Muscle of leg (tissue), 11 donors: ENCODE measurements around the gene PGS1. TPM values are rescaled to one million over a fixed set of nuclear protein-coding genes. Genes with fewer than 3 reads are reported as not detected.

Experiments
- DNase-seq: peaks from one replicate; pipeline ENCODE4 v3.0.0; 2013
- H3K27ac ChIP-seq: one replicate; pipeline ENCODE4 v1.5.1; 2013; ENCODE audit warnings: mild to moderate bottlenecking, low read length, control low read depth
- H3K27me3 ChIP-seq: one replicate; pipeline ENCODE4 v1.6.1; 2013; ENCODE audit warnings: low read length; ENCODE audit not compliant: control insufficient read depth, insufficient read depth
- H3K36me3 ChIP-seq: one replicate; pipeline ENCODE4 v1.6.1; 2013; ENCODE audit warnings: low read length; ENCODE audit not compliant: control insufficient read depth, insufficient read depth
- H3K4me1 ChIP-seq: one replicate; pipeline ENCODE4 v1.6.1; 2013; ENCODE audit warnings: low read length; ENCODE audit not compliant: control insufficient read depth, insufficient read depth
- H3K4me3 ChIP-seq: one replicate; pipeline ENCODE4 v1.5.1; 2013; ENCODE audit warnings: low read length, control low read depth
- H3K9me3 ChIP-seq: replicated peaks from 2 replicates; pipeline ENCODE4 v1.6.1; 2013; ENCODE audit warnings: low read depth, low read length; ENCODE audit not compliant: control insufficient read depth
- WGBS: methylation state at CpG from one replicate; pipeline ENCODE4 v1.1.5; 2013; ENCODE audit warnings: missing lambda C conversion rate; ENCODE audit not compliant: insufficient coverage; 5-methylcytosine and 5-hydroxymethylcytosine counted together
- polyA plus RNA-seq, 8 donors: library from polyadenylated mRNA; unstranded; fragments of 120-200 nt; gene quantifications; one replicate each; pipeline versions ENCODE4 v1.2.1 to v1.2.3, GENCODE V29; 2013; ENCODE audit warnings: inconsistent platforms in 1 of 8, low replicate concordance in 1 of 8; ENCODE audit not compliant: insufficient read length in 8 of 8, insufficient read depth in 1 of 8
- total RNA-seq: library from RNA; stranded (reverse); fragments of 120-200 nt; gene quantifications from one replicate; pipeline ENCODE4 v1.2.4, GENCODE V29; 2013

The PGS1 gene
- total and polyA plus RNA-seq, 9 donors, result 20.9 to 33.6 (median 27.1) TPM

GRCh38 chr17:78338486-78339259, 39.8 kb upstream of the PGS1 start:
- peaks cover 28% of the 10 kb centered on the region for H3K4me1 ChIP-seq
- H3K36me3 ChIP-seq, result no peaks in the 10 kb centered on the region
- peaks cover 3% of the 10 kb centered on the region for H3K27me3 ChIP-seq
- H3K9me3 ChIP-seq, result no peaks in the 10 kb centered on the region
- WGBS, result 56% methylated on average over 9 of the region's 11 CpGs
- peak overlapping the region; percentile 15 for H3K27ac ChIP-seq
- peak; percentile 39 for DNase-seq
- H3K4me3 ChIP-seq, result no peak overlapping the region

GRCh38 chr17:78340183-78340955, 38.1 kb upstream of the PGS1 start:
- H3K9me3 ChIP-seq, result no peaks in the 10 kb centered on the region
- WGBS, result 66% methylated on average over 3 of the region's 10 CpGs
- peaks cover 43% of the 10 kb centered on the region for H3K4me1 ChIP-seq
- no peak for DNase-seq
- no peak overlapping the region for H3K27ac ChIP-seq
- H3K36me3 ChIP-seq, result no peaks in the 10 kb centered on the region
- no peak overlapping the region for H3K4me3 ChIP-seq
- H3K27me3 ChIP-seq, result no peaks in the 10 kb centered on the region

- peaks cover 54% of the 10 kb centered on the region for H3K4me1 ChIP-seq
- peak; percentile 92 for DNase-seq
- H3K36me3 ChIP-seq, result no peaks in the 10 kb centered on the region
- peak overlapping the region; percentile 29 for H3K4me3 ChIP-seq
- H3K27me3 ChIP-seq, result no peaks in the 10 kb centered on the region
- peak overlapping the region; percentile 92 for H3K27ac ChIP-seq
- WGBS, result 4% methylated on average over 89 of the region's 95 CpGs
- no peaks in the 10 kb centered on the region for H3K9me3 ChIP-seq
Observed at GRCh38 chr17:78341559-78342448, 36.6 kb upstream of the PGS1 start.

GRCh38 chr17:78342449-78343186, 35.8 kb upstream of the PGS1 start:
- peak overlapping the region; percentile 29 for H3K4me3 ChIP-seq
- H3K9me3 ChIP-seq, result no peaks in the 10 kb centered on the region
- H3K4me1 ChIP-seq, result peaks cover 57% of the 10 kb centered on the region
- H3K27me3 ChIP-seq, result no peaks in the 10 kb centered on the region
- peak; percentile 95 for DNase-seq
- H3K36me3 ChIP-seq, result no peaks in the 10 kb centered on the region
- H3K27ac ChIP-seq, result peak overlapping the region; percentile 92
- WGBS, result 13% methylated on average over 12 of the region's 26 CpGs

- H3K36me3 ChIP-seq, result no peaks in the 10 kb centered on the region
- 0% methylated on average over 2 of the region's 5 CpGs for WGBS
- no peaks in the 10 kb centered on the region for H3K27me3 ChIP-seq
- peak overlapping the region; percentile 92 for H3K27ac ChIP-seq
- H3K9me3 ChIP-seq, result no peaks in the 10 kb centered on the region
- peaks cover 59% of the 10 kb centered on the region for H3K4me1 ChIP-seq
- H3K4me3 ChIP-seq, result no peak overlapping the region
- DNase-seq, result peak; percentile 95
Observed at GRCh38 chr17:78343187-78343542, 35.3 kb upstream of the PGS1 start.

- Histone ChIP-seq H3K36me3 (no peaks in the 10 kb centered on the region), H3K9me3 (no peaks in the 10 kb centered on the region), H3K4me1 (peaks cover 56% of the 10 kb centered on the region), H3K4me3 (no peak overlapping the region), H3K27me3 (no peaks in the 10 kb centered on the region), H3K27ac (peak overlapping the region; percentile 92)
- DNase-seq, result peak; percentile 47
- WGBS, result 76% methylated on average over 13 of the region's 19 CpGs
Observed at GRCh38 chr17:78343543-78344201, 34.8 kb upstream of the PGS1 start.

GRCh38 chr17:78344666-78345065, 33.8 kb upstream of the PGS1 start:
- Histone ChIP-seq H3K9me3 (no peaks in the 10 kb centered on the region), H3K27me3 (no peaks in the 10 kb centered on the region), H3K36me3 (no peaks in the 10 kb centered on the region), H3K27ac (peak overlapping the region; percentile 39), H3K4me3 (no peak overlapping the region), H3K4me1 (peaks cover 59% of the 10 kb centered on the region)
- no peak for DNase-seq
- WGBS, result 83% methylated on average over 8 of the region's 10 CpGs

- Histone ChIP-seq H3K4me3 (no peak overlapping the region), H3K9me3 (no peaks in the 10 kb centered on the region), H3K4me1 (peaks cover 64% of the 10 kb centered on the region), H3K36me3 (no peaks in the 10 kb centered on the region), H3K27me3 (no peaks in the 10 kb centered on the region), H3K27ac (peak overlapping the region; percentile 50)
- 81% methylated on average over 5 of the region's 8 CpGs for WGBS
- no peak for DNase-seq
Observed at GRCh38 chr17:78345172-78345571, 33.3 kb upstream of the PGS1 start.

- WGBS, result 89% methylated on average over 6 of the region's 10 CpGs
- H3K27me3 ChIP-seq, result no peaks in the 10 kb centered on the region
- peaks cover 67% of the 10 kb centered on the region for H3K4me1 ChIP-seq
- DNase-seq, result no peak
- no peak overlapping the region for H3K4me3 ChIP-seq
- no peaks in the 10 kb centered on the region for H3K36me3 ChIP-seq
- no peak overlapping the region for H3K27ac ChIP-seq
- no peaks in the 10 kb centered on the region for H3K9me3 ChIP-seq
Observed at GRCh38 chr17:78345791-78346494, 32.5 kb upstream of the PGS1 start.
